GM19238 (cell line): Measurements from ENCODE around the gene PTPN18.
"Not testable (repeated sequence)": the region's sequence is repeated elsewhere in the genome, so short reads cannot be mapped to it uniquely, and the experiment has no call there.

ENCODE experiments used
- DNase-seq: peaks from one replicate; pipeline ENCODE4 v3.0.0; 2011; ENCODE audit warnings: low spot score; ENCODE audit not compliant: insufficient read length

The PTPN18 gene

DNA sequence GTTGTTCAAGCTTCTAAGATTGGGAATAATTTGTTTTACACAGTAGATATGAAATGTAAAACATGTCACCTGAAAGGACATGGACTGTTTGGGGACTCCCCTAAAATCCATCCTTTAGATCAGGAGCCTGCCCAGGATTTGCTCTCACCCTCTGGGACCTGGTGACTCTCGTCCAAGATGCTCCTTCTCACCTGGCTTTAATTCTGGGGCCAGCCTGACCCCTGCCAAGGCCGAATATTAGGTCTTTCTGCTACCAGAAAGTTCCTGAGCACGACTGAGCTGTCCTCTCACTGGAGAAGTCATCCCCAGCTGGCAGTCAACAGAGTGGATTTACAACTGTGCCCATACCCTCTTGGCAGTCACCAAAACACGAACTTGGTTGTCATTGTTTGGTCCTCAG is 25.3 kb downstream of the PTPN18 start:
- no peak for DNase-seq

DNA sequence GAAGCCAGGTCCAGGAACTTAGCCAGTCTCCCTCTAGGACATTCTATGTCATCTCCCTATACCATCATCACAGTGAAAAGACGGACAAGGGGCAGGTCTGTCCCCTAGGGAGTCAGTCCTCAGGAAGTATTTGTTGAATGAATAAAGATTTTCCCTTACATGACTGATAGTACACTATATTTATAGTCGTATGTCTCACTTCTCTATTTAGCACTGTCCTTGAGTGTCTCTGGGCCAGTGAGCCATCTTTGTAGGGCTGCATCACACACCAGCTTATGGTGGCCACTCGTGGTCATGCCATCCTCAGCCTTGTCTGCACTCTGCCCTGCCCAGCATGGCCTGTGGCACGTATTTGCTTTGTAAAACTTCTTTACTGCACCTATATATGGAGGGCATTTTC is 25.8 kb downstream of the PTPN18 start:
- DNase-seq, result no peak

DNA sequence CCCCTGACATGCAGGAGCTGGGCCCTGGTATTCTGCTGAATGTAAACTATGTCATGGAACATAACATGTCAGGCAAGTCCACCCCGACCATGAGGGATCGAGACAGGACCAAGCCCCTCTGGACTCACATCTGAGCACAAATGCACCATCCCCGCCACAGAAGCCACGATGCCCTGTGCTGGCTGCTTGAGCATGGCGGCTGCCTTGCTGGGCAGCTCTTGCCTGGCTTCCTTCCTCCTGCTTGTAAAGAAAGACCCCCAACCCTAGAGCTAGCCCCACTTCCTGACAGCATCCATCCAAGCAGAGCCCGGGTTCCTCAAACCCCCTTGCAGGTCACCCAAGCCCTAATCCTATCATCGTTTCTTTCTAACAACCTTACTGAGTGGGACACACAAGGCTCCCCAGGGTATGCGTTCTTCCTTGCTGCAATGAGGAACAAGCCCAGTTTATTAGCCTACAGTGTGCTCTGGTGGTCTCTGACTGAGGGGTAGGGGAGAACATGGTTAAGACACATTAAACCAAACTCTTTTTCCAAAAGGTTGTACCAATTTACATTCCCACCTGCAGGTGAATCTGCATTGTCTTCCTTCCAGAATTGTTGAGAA is 26.6 kb downstream of the PTPN18 start:
- no peak for DNase-seq

DNA sequence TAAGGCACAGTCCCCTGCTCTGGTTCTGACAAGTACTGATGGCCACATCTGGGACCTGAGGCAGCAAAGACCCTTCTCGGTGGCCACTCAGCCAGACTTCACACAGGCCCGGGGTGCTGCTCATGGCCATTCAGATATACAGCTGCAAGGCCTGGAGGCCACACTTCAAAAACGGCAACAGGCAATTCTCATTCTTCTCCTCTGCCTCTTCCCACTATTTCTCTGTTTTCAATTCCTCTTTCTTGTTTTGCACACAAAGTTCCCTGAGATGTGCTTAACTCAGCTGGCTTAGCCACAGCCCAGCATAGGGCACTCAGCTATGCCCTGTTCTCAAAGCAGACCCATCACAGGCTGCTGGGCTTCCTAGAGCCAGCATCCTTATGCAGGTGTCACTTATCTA is 29.9 kb downstream of the PTPN18 start:
- DNase-seq, result no peak

DNA sequence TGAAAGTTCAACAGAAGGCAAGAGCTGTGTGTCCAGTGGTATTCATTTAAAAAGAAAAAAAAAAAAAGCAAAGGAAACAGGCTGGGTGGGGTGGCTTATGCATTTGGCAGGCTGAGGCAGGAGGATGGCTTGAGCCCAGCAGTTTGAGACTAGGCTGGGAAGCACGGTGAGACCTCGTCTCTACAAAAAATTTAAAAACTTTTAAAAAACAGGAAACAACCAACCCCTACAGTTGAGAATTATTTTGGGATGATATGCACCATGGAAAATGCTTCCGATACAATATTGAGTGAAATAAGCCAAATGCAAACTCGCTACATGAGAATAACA is 31.2 kb downstream of the PTPN18 start:
- DNase-seq, result no peak

DNA sequence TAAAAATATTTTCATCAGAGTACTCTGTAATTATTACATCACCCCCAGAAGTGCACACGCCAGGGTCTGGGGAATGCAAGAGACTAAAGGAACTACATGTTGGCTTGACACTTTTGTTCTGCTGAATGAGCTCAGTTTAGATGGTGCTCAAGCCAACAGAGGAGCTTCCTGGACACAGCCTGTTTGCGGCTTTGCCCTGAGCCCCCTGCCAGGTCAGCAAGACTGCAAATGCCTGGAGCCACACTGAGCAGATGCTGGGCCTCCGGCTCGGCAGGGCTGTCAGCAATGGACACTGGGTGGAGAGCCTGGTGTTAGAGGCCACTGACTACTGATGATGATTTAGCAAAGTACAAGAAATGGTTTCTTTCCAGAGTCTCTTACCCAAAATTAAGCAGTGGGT is 31.9 kb downstream of the PTPN18 start:
- DNase-seq, result no peak

DNA sequence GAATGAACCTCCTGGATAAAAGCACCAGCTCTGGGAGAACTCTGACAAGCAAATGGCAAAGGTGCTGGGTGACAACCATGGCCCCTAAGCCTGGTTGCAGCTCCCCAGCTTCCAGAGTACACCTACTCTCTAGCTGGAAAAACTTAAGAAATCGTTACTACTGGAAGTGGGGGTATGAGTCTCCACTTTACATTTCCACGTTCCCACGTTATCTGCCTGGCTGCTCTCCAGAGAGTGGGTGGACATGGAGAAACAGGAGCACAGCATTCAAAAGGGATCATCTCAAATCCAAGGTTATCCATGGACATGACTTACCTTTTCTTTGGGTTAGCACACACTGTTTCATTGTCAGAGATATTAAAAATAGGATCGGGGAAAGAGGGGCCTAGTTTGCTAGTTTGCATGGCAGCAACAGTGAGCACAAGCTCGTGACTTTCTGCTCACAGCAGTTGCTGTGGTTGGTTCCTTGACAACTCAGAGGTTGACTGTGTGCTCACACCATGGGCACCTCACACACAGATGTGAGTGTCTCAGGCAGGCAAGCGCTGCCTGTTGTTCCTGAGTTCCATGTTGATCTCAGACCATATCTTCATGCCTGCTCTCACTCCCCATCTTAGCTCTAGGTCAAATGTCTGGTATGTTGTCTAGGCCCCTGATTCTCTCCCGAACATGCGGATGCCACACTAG is 32.5 kb downstream of the PTPN18 start:
- no peak for DNase-seq

DNA sequence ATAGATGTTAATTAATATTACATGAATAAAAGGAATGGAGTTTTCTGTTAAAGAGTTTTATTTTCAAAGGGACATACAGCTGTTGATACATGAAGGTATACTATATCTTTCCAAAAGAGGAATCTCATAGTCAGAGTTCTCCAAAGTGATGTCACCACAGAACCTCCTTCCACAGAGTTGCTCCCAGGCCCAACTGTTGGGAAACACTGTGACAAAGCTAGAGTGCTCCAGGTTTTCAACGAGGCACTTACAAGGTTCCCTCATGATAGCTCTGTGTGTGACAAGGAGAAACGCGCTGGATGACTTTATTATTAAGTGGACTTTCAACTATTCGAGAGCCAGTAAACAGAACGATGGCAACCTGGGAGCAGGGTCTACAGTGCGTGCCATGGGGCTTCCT is 33.5 kb downstream of the PTPN18 start:
- no peak for DNase-seq

DNA sequence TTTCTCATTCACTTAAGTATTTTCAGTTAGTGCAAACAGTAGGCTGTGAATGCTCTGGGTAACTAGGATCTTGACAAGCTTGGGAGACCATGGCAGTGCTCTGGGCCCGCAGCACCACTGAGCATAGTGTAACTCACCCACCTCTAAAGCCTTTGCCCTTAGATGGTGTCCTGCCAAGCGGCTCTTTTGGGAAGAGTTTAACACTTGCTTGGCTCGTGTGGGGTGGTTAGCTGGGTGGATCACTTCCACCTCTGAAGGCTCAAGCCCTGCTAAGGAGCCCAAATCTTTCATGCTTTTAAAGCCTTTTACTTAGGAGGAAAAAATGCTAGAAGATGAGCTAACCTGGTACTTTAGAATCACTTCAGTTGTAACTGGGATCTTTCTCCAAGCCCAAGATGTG is 33.9 kb downstream of the PTPN18 start:
- DNase-seq, result no peak

DNA sequence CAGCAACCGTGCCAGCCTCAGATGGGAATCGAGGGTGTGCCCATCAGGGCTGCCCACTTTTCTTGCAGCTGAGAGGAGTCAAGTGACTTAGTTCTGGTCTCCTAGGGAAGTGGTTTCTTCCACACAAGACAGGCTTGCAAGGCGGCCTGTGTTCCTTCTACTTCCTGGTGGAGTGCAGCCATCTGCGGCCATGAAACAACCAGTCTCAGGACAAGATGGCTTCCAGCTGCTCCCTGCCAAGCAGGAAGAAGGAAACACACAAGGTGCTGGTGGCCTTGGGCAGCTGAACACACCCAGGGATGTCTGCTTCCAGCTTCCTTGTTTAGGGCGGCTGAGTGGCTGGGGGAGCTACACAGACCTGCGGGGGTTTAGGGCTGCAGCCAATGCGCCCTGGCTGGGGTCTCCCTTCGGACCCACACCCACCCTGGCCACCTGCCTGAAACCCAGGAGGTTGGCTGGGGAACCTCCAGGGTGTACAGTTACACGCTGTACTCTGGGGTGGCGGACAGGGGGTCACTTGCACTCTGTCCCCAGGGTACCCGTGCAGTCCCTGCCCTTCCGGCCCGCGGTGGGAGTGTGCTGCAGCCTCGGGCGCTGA is 34.7 kb downstream of the PTPN18 start:
- no peak for DNase-seq

DNA sequence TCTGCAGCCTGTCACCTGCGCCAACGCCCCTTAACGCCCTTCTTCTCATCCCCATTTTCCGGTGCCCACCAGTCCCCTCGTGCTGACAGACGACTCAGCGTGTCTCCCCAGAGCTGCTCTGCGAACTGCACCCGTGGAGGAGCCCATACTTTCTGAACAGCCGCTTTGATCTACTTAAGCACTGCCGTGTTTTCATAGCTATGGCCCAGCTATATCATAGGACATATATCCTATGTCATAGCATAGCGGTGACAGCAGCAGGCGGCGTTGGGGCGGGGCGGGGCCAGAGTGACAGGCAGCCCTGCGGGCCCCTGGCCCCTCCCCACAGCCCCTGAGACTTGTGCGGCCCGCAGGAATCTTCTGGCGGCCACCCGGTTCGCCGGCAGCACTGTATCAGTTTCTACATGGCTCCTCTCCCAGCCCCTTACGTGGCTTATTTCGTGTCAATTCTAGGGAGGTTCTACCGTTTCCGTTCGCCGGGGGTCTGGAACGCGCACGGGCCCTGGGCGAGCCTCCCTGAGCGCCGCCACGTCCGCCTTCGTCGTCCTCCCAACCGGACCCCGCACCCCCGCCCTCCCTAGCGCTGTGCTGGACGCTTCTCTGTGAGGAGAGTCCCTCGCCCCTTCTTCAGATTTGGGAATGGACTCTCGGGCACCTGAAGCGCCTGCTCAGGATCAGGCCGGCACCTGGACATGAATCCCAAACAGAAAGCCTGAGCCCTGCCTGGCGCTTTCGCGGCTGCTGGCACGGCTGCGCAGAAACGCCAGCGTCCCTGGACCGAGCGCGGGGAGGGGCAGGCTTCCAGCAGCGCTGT is 35.4 kb downstream of the PTPN18 start:
- peak; percentile 41 for DNase-seq

DNA sequence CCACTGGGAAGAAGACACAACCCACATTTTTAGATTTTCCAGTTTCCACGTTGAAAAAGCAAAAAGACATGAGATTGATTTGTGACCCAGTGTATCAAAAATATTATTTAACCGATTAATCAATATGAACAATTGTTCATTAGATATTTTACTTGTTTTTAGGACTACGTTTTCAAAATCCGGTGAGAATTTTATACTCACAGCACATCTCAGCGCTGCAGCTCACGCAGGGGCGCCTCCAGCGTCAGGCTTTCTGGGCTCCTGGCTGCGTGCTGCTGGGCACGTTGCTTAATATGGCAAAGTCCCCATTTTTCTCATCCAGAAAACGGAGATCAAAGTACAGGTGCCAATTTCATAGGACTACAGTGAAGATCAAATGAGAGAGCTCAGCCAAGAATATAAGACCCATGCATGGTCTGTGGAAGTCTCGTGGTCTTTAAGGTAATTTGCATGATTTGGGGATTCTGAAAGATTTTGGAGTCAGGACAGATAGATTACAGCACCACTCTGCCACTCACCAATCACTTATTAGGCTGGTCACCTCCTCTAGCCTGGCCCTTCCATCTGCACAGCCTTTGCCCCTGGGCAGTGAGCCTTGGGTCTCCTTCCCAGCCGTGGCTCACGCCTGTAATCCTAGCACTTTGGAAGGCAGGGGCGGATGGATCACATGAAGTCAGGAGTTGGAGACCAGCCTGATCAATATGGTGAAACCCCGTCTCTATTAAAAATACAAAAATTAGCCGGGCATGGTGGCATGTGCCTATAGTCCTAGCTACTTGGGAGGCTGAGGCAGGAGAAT is 36.2 kb downstream of the PTPN18 start:
- DNase-seq, result no peak

DNA sequence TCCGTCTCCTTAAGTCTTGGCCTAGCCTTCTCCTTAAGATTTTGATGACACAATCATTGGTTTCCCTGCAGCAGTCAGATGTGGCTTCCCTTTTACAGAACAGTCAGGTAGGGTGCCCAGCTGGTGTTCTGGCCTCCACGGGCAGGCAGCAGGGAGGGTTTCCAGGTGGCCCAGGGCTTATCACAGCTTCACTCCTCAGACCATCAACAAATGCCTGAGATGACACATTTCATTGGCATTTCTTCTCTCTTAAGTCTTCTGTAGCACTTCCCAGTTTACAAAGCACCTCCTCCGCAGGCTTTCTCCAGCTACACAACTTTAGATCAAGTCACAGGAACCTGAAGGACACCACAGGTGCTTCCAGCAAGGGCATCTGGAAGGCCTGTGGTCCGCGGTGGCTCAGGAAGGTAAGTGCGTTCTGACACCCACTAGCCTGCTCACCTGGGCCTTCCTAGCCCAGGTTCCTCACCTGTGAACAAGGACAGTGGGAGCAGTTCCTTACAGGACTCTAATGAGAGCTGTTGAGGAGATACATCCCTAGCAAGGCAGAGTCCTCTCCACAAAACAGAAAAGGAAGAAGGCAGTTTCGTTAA is 37.6 kb downstream of the PTPN18 start:
- DNase-seq, result no peak

DNA sequence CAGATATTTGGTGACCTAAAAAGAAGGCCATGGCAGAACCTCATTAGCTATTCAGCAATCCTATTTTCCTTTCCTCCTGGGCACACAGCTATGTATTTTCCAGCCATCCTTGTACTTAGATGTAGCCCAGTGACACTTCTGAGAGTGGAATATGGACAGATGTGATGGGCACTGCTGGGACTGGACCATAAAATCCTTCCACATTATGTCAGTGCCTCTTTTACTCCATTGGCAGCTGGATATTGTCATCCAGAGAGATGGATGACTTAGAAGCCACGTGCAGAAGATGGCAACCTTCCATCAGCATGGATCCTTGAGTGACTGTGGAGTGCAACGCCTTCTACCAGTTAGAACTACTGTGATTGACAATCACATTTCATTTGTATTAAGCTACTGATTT is 50.4 kb downstream of the PTPN18 start:
- not testable (repeated sequence) for DNase-seq

DNA sequence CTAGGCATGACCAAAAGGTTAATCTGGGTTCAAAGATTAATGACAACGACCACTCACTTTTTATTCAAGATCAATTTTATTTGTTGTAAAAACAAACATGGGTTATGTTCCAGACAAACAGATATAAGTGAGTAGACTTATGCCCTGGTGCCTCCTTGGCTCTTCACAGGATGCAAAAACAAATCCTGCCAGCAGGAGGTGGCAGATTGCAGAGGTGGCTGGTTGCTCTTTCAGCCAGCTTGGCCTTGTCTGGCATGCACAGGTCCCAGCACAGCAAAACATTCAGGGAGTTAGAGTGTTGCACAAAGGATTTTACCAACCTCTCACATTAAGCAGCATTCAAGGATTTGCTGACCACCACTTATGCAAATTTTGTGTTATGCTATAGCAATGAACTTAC is 60.8 kb downstream of the PTPN18 start:
- DNase-seq, result not testable (repeated sequence)

DNA sequence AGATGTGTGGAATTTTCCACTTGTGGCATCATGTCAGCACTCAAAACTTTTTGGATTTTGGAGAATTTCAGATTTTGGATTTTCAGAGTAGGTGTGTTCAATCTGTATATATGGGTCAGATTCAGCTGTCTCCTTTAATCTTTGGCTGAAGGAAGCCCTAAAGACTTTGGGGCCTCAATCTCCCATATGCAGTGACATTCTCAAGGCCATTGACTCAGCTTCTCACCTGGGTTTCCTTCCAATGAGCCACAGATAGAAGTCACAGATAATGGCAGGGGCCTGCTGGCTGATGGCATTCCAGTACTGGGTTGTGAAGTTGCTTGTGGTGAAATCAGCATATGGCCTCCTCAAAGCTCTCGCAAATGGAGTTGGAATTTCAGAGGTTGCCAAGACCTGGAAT is 63.0 kb downstream of the PTPN18 start:
- DNase-seq, result not testable (repeated sequence)
